ENCODE measurements around the gene CDKAL1.

CDKAL1 gene

GRCh38 chr6:21158149-21158548, 623.9 kb downstream of the CDKAL1 start:
- DNase-seq = no peak

- no peak for DNase-seq
These were observed 624.6 kb downstream of the CDKAL1 start for GRCh38 chr6:21158873-21159272.

- DNase-seq = no peak
These were observed 625.2 kb downstream of the CDKAL1 start for GRCh38 chr6:21159465-21159864.

GRCh38 chr6:21161707-21162106, 627.5 kb downstream of the CDKAL1 start:
- no peak for DNase-seq

- DNase-seq = no peak
These were observed 629.0 kb downstream of the CDKAL1 start for GRCh38 chr6:21163110-21163837.

- no peak for DNase-seq
These were observed 629.6 kb downstream of the CDKAL1 start for GRCh38 chr6:21163838-21164180.

- DNase-seq = no peak
These were observed 630.6 kb downstream of the CDKAL1 start for GRCh38 chr6:21164768-21165326.

- DNase-seq = no peak
These were observed 632.5 kb downstream of the CDKAL1 start for GRCh38 chr6:21166754-21167153.

- no peak for DNase-seq
These were observed 633.5 kb downstream of the CDKAL1 start for GRCh38 chr6:21167790-21168189.

- DNase-seq = no peak
These were observed 637.5 kb downstream of the CDKAL1 start for GRCh38 chr6:21171801-21172200.

- DNase-seq = no peak
These were observed 638.8 kb downstream of the CDKAL1 start for GRCh38 chr6:21173031-21173430.

GRCh38 chr6:21173678-21174077, 639.4 kb downstream of the CDKAL1 start:
- no peak for DNase-seq

GRCh38 chr6:21176197-21176596, 641.9 kb downstream of the CDKAL1 start:
- DNase-seq = no peak

- no peak for DNase-seq
These were observed 645.9 kb downstream of the CDKAL1 start for GRCh38 chr6:21180155-21180554.

GRCh38 chr6:21180800-21181337, 646.6 kb downstream of the CDKAL1 start:
- no peak for DNase-seq

- no peak for DNase-seq
These were observed 647.6 kb downstream of the CDKAL1 start for GRCh38 chr6:21181866-21182265.

- DNase-seq = no peak
These were observed 648.3 kb downstream of the CDKAL1 start for GRCh38 chr6:21182589-21182988.

GRCh38 chr6:21185861-21186478, 651.7 kb downstream of the CDKAL1 start:
- DNase-seq = no peak

GRCh38 chr6:21186479-21187055, 652.3 kb downstream of the CDKAL1 start:
- DNase-seq = no peak

- no peak for DNase-seq
These were observed 653.2 kb downstream of the CDKAL1 start for GRCh38 chr6:21187485-21187884.

GRCh38 chr6:21188505-21189223, 654.4 kb downstream of the CDKAL1 start:
- no peak for DNase-seq

GRCh38 chr6:21189759-21190158, 655.5 kb downstream of the CDKAL1 start:
- no peak for DNase-seq

GRCh38 chr6:21190701-21191100, 656.4 kb downstream of the CDKAL1 start:
- no peak for DNase-seq

Data from kidney glomerular epithelial cell (primary cell).